GM23338 (cell line): Measurements from ENCODE around the gene IL16. TPM values are rescaled to one million over a fixed set of nuclear protein-coding genes. Genes with fewer than 3 reads are reported as not detected.

Experiments used
- ATAC-seq: fragments of 200-7000 bp; cut with Tn5 transposase; 3 replicates; pipeline ENCODE4 v1.9.1; 2020
- DNase-seq: peaks from one replicate; pipeline ENCODE4 v3.0.0-alpha.2; 2015; ENCODE audit warnings: low spot score
- H2AFZ ChIP-seq: fragments of 200-600 bp; sonication (generic); 2 replicates; pipeline ENCODE4 v1.8.0; 2016; ENCODE audit warnings: antibody characterized with exemption, mild to moderate bottlenecking, moderate library complexity
- H3F3A ChIP-seq: fragments of 200-600 bp; sonication (generic); replicated peaks from 2 replicates; pipeline ENCODE4 v1.8.0; 2017; ENCODE audit warnings: antibody characterized with exemption, mixed run types, low read depth
- H3K27ac ChIP-seq: fragments of 200-600 bp; sonication (generic); 2 replicates; pipeline ENCODE4 v1.6.1; 2016; ENCODE audit warnings: low read depth
- H3K27me3 ChIP-seq: fragments of 200-600 bp; sonication (generic); 2 replicates; pipeline ENCODE4 v1.8.0; 2016; ENCODE audit warnings: mild to moderate bottlenecking, mixed run types, moderate library complexity; ENCODE audit not compliant: insufficient read depth
- H3K36me3 ChIP-seq: fragments of 200-600 bp; sonication (generic); 2 replicates; pipeline ENCODE4 v1.8.0; 2016; ENCODE audit warnings: mild to moderate bottlenecking; ENCODE audit not compliant: insufficient read depth
- H3K4me1 ChIP-seq: fragments of 200-600 bp; sonication (generic); 2 replicates; pipeline ENCODE4 v1.8.0; 2016; ENCODE audit warnings: mild to moderate bottlenecking, moderate library complexity; ENCODE audit not compliant: insufficient read depth
- H3K4me2 ChIP-seq: fragments of 200-600 bp; sonication (generic); 2 replicates; pipeline ENCODE4 v1.7.1; 2017; ENCODE audit warnings: mixed run types
- H3K4me3 ChIP-seq: fragments of 200-600 bp; sonication (generic); 2 replicates; pipeline ENCODE4 v1.6.1; 2016; ENCODE audit warnings: mixed run types
- H3K79me2 ChIP-seq: fragments of 200-600 bp; sonication (generic); replicated peaks from 2 replicates; pipeline ENCODE4 v1.8.0; 2017; ENCODE audit warnings: mild to moderate bottlenecking; ENCODE audit not compliant: insufficient read depth
- H3K9me2 ChIP-seq: fragments of 200-600 bp; sonication (generic); 2 replicates; pipeline ENCODE4 v1.8.0; 2017; ENCODE audit not compliant: insufficient read depth
- H4K20me1 ChIP-seq: fragments of 200-600 bp; sonication (generic); replicated peaks from 2 replicates; pipeline ENCODE4 v1.8.0; 2017; ENCODE audit warnings: mild to moderate bottlenecking; ENCODE audit not compliant: insufficient read depth
- H3K27ac Mint-ChIP-seq: 2 replicates; pipeline ENCODE4 v1.8.0; 2020; ENCODE audit warnings: inconsistent platforms, mild to moderate bottlenecking, moderate library complexity, mixed read lengths
- H3K27me3 Mint-ChIP-seq: 3 replicates; pipeline ENCODE4 v1.8.0; 2022; ENCODE audit warnings: low read depth, mild to moderate bottlenecking, moderate library complexity, mixed read lengths, inconsistent platforms; ENCODE audit not compliant: insufficient read depth, poor library complexity
- H3K36me3 Mint-ChIP-seq: 3 replicates; pipeline ENCODE4 v1.8.0; 2021; ENCODE audit warnings: low read depth, mild to moderate bottlenecking, inconsistent platforms, moderate library complexity, mixed read lengths
- H3K4me1 Mint-ChIP-seq: 3 replicates; pipeline ENCODE4 v1.8.0; 2020; ENCODE audit warnings: mild to moderate bottlenecking, inconsistent platforms, mixed read lengths
- H3K4me3 Mint-ChIP-seq: 3 replicates; pipeline ENCODE4 v1.8.0; 2021; ENCODE audit warnings: moderate library complexity, mild to moderate bottlenecking, inconsistent platforms, mixed read lengths
- H3K9me3 Mint-ChIP-seq: 3 replicates; pipeline ENCODE4 v1.8.0; 2020; ENCODE audit warnings: moderate library complexity, mild to moderate bottlenecking, inconsistent platforms, mixed read lengths
- CREB1 ChIP-seq: fragments of 250-450 bp; sonication (Bioruptor Pico); IDR thresholded peaks from 2 replicates; pipeline ENCODE4 v1.5.0; 2020; ENCODE audit warnings: low read depth, mild to moderate bottlenecking, moderate library complexity
- EZH2 ChIP-seq: fragments of 200-600 bp; sonication (generic); IDR thresholded peaks from one replicate; pipeline ENCODE4 v1.8.0; 2017; ENCODE audit warnings: antibody characterized with exemption, mild to moderate bottlenecking, low read depth; ENCODE audit not compliant: unreplicated experiment
- EZH2phosphoT487 ChIP-seq: fragments of 200-600 bp; sonication (generic); IDR thresholded peaks from one replicate; pipeline ENCODE4 v1.8.1; 2018; ENCODE audit warnings: antibody characterized with exemption; ENCODE audit not compliant: unreplicated experiment
- JUNB ChIP-seq: IDR thresholded peaks from one replicate; pipeline ENCODE4 v1.6.1; 2016; ENCODE audit warnings: antibody characterized with exemption; ENCODE audit not compliant: unreplicated experiment
- NANOG ChIP-seq: IDR thresholded peaks from 2 replicates; pipeline ENCODE4 v1.6.1; 2016; ENCODE audit warnings: antibody characterized with exemption, borderline replicate concordance
- POLR2AphosphoS5 ChIP-seq: IDR thresholded peaks from 2 replicates; pipeline ENCODE4 v1.6.1; 2016; ENCODE audit warnings: antibody characterized with exemption, low read depth
- STAT1 ChIP-seq: IDR thresholded peaks from one replicate; pipeline ENCODE4 v1.6.1; 2016; ENCODE audit warnings: antibody characterized with exemption; ENCODE audit not compliant: unreplicated experiment
- ZNF114 ChIP-seq: fragments of 250-450 bp; sonication (Bioruptor Pico); IDR thresholded peaks from 2 replicates; pipeline ENCODE4 v1.5.0; 2020; ENCODE audit warnings: mild to moderate bottlenecking, moderate library complexity
- ZNF331 ChIP-seq: fragments of 250-450 bp; sonication (Bioruptor Pico); IDR thresholded peaks from 2 replicates; pipeline ENCODE4 v1.5.0; 2020; ENCODE audit warnings: low read depth, mild to moderate bottlenecking, moderate library complexity
- polyA plus RNA-seq: library from polyadenylated mRNA; unstranded; fragments of >200 nt; fragmentation: Nextera tagmentation; extraction: Ambion mirVana; gene quantifications from 2 replicates; pipeline ENCODE4 v1.2.1, GENCODE V29; 2016
- total RNA-seq: library from RNA; depleted of rRNA; stranded (reverse); fragments of >200 nt; shearing (Covaris generic); gene quantifications from 2 replicates; pipeline ENCODE4 v1.2.3, GENCODE V29; 2014
- TF ChIP-seq, protein P1 (sequence below): IDR thresholded peaks from 2 replicates; pipeline ENCODE4 v1.6.1; 2016; ENCODE audit warnings: antibody characterized with exemption
- TF ChIP-seq, protein P2 (sequence below), 2 experiments: fragments of 200-600 bp in 1 of 2; sonication (generic) in 1 of 2; conservative IDR thresholded peaks; 2 replicates each; pipeline versions ENCODE4 v1.5.1 to v1.6.1; 2016 to 2017; ENCODE audit warnings: antibody characterized with exemption in 2 of 2, low read depth in 2 of 2, mild to moderate bottlenecking in 2 of 2, moderate library complexity in 1 of 2
- TF ChIP-seq, protein P3 (sequence below): IDR thresholded peaks from one replicate; pipeline ENCODE4 v1.6.1; 2018; ENCODE audit warnings: antibody characterized with exemption; ENCODE audit not compliant: unreplicated experiment
- TF ChIP-seq, protein P4 (sequence below): fragments of 250-450 bp; sonication (Bioruptor Pico); IDR thresholded peaks from 2 replicates; pipeline ENCODE4 v1.5.0; 2020; ENCODE audit warnings: mild to moderate bottlenecking, moderate library complexity

Gene IL16
- total and polyA plus RNA-seq, 2 experiments from 2014 or later, result 0.29 TPM; not detected in 1

DNA sequence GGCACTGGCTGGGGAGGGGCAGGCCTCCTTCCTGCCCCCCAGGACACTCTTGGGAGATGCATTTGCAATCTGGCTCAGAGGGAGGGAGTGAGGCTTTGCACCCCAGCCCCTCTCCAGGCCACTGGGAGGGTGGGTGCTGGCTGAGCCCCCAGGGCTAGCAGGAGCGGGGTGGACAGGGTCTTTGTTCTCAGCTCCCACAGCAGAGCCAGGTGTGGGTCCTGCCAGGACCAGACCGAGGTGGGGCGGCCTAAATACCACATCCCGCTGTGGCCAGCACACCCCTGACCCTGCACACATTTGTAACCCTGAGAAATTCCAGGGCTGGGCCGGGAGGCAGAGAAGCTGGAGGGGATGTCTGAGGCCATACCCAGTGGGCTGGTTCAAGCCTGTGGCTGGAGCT is 86.2 kb downstream of the IL16 start:
- Histone ChIP-seq H3K27ac (no peak overlapping the region), H3K4me3 (no peak overlapping the region), H3K4me2 (no peak overlapping the region), H4K20me1 (no peaks in the 10 kb centered on the region), H3K4me1 (no peaks in the 10 kb centered on the region), H3K9me2 (no peaks in the 10 kb centered on the region), H3F3A (no peaks in the 10 kb centered on the region), H2AFZ (no peak overlapping the region), H3K27me3 (no peaks in the 10 kb centered on the region), H3K79me2 (no peaks in the 10 kb centered on the region), H3K36me3 (no peaks in the 10 kb centered on the region)
- no peak for DNase-seq
- Mint-ChIP-seq H3K27ac (no peak overlapping the region), H3K36me3 (peaks cover 5% of the 10 kb centered on the region; the same call in 2 of the 3 replicates), H3K4me1 (no peaks in the 10 kb centered on the region), H3K27me3 (peaks cover 6% of the 10 kb centered on the region), H3K4me3 (no peak overlapping the region), H3K9me3 (peaks cover 11% of the 10 kb centered on the region; the same call in 2 of the 3 replicates)
- TF ChIP-seq EZH2phosphoT487, result no peak
- no peak for TF ChIP-seq EZH2
- TF ChIP-seq, protein P1, sequence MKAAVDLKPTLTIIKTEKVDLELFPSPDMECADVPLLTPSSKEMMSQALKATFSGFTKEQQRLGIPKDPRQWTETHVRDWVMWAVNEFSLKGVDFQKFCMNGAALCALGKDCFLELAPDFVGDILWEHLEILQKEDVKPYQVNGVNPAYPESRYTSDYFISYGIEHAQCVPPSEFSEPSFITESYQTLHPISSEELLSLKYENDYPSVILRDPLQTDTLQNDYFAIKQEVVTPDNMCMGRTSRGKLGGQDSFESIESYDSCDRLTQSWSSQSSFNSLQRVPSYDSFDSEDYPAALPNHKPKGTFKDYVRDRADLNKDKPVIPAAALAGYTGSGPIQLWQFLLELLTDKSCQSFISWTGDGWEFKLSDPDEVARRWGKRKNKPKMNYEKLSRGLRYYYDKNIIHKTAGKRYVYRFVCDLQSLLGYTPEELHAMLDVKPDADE, result no peak
- no peak for TF ChIP-seq JUNB
- no peak for TF ChIP-seq ZNF331 (CRISPR knock-in tag)
- no peak for TF ChIP-seq CREB1
- TF ChIP-seq, protein P2, sequence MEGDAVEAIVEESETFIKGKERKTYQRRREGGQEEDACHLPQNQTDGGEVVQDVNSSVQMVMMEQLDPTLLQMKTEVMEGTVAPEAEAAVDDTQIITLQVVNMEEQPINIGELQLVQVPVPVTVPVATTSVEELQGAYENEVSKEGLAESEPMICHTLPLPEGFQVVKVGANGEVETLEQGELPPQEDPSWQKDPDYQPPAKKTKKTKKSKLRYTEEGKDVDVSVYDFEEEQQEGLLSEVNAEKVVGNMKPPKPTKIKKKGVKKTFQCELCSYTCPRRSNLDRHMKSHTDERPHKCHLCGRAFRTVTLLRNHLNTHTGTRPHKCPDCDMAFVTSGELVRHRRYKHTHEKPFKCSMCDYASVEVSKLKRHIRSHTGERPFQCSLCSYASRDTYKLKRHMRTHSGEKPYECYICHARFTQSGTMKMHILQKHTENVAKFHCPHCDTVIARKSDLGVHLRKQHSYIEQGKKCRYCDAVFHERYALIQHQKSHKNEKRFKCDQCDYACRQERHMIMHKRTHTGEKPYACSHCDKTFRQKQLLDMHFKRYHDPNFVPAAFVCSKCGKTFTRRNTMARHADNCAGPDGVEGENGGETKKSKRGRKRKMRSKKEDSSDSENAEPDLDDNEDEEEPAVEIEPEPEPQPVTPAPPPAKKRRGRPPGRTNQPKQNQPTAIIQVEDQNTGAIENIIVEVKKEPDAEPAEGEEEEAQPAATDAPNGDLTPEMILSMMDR (conservative IDR thresholded peaks at IDR 0.05; ENCODE audit: low read depth in 2 of 2), result no peak
- TF ChIP-seq POLR2AphosphoS5, result no peak
- TF ChIP-seq, protein P3, sequence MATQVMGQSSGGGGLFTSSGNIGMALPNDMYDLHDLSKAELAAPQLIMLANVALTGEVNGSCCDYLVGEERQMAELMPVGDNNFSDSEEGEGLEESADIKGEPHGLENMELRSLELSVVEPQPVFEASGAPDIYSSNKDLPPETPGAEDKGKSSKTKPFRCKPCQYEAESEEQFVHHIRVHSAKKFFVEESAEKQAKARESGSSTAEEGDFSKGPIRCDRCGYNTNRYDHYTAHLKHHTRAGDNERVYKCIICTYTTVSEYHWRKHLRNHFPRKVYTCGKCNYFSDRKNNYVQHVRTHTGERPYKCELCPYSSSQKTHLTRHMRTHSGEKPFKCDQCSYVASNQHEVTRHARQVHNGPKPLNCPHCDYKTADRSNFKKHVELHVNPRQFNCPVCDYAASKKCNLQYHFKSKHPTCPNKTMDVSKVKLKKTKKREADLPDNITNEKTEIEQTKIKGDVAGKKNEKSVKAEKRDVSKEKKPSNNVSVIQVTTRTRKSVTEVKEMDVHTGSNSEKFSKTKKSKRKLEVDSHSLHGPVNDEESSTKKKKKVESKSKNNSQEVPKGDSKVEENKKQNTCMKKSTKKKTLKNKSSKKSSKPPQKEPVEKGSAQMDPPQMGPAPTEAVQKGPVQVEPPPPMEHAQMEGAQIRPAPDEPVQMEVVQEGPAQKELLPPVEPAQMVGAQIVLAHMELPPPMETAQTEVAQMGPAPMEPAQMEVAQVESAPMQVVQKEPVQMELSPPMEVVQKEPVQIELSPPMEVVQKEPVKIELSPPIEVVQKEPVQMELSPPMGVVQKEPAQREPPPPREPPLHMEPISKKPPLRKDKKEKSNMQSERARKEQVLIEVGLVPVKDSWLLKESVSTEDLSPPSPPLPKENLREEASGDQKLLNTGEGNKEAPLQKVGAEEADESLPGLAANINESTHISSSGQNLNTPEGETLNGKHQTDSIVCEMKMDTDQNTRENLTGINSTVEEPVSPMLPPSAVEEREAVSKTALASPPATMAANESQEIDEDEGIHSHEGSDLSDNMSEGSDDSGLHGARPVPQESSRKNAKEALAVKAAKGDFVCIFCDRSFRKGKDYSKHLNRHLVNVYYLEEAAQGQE, result no peak
- TF ChIP-seq ZNF114 (CRISPR knock-in tag), result no peak
- TF ChIP-seq NANOG, result no peak
- TF ChIP-seq, protein P4, sequence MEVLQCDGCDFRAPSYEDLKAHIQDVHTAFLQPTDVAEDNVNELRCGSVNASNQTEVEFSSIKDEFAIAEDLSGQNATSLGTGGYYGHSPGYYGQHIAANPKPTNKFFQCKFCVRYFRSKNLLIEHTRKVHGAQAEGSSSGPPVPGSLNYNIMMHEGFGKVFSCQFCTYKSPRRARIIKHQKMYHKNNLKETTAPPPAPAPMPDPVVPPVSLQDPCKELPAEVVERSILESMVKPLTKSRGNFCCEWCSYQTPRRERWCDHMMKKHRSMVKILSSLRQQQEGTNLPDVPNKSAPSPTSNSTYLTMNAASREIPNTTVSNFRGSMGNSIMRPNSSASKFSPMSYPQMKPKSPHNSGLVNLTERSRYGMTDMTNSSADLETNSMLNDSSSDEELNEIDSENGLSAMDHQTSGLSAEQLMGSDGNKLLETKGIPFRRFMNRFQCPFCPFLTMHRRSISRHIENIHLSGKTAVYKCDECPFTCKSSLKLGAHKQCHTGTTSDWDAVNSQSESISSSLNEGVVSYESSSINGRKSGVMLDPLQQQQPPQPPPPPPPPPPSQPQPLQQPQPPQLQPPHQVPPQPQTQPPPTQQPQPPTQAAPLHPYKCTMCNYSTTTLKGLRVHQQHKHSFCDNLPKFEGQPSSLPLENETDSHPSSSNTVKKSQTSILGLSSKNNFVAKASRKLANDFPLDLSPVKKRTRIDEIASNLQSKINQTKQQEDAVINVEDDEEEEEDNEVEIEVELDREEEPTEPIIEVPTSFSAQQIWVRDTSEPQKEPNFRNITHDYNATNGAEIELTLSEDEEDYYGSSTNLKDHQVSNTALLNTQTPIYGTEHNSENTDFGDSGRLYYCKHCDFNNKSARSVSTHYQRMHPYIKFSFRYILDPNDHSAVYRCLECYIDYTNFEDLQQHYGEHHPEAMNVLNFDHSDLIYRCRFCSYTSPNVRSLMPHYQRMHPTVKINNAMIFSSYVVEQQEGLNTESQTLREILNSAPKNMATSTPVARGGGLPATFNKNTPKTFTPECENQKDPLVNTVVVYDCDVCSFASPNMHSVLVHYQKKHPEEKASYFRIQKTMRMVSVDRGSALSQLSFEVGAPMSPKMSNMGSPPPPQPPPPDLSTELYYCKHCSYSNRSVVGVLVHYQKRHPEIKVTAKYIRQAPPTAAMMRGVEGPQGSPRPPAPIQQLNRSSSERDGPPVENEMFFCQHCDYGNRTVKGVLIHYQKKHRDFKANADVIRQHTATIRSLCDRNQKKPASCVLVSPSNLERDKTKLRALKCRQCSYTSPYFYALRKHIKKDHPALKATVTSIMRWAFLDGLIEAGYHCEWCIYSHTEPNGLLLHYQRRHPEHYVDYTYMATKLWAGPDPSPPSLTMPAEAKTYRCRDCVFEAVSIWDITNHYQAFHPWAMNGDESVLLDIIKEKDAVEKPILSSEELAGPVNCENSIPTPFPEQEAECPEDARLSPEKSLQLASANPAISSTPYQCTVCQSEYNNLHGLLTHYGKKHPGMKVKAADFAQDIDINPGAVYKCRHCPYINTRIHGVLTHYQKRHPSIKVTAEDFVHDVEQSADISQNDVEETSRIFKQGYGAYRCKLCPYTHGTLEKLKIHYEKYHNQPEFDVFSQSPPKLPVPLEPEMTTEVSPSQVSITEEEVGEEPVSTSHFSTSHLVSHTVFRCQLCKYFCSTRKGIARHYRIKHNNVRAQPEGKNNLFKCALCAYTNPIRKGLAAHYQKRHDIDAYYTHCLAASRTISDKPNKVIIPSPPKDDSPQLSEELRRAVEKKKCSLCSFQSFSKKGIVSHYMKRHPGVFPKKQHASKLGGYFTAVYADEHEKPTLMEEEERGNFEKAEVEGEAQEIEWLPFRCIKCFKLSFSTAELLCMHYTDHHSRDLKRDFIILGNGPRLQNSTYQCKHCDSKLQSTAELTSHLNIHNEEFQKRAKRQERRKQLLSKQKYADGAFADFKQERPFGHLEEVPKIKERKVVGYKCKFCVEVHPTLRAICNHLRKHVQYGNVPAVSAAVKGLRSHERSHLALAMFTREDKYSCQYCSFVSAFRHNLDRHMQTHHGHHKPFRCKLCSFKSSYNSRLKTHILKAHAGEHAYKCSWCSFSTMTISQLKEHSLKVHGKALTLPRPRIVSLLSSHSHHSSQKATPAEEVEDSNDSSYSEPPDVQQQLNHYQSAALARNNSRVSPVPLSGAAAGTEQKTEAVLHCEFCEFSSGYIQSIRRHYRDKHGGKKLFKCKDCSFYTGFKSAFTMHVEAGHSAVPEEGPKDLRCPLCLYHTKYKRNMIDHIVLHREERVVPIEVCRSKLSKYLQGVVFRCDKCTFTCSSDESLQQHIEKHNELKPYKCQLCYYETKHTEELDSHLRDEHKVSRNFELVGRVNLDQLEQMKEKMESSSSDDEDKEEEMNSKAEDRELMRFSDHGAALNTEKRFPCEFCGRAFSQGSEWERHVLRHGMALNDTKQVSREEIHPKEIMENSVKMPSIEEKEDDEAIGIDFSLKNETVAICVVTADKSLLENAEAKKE (CRISPR knock-in tag), result no peak
- TF ChIP-seq STAT1, result no peak
- no peak for ATAC-seq
